ENCODE measurements around the gene SHKBP1. TPM values are rescaled to one million over a fixed set of nuclear protein-coding genes. Genes with fewer than 3 reads are reported as not detected.

Gene SHKBP1
- total RNA-seq, 2 experiments from 2014 or later = 139 to 140 TPM

Other genes starting within 250 kb of the SHKBP1 start
- gene C19orf47, start 228.5 kb upstream of the SHKBP1 start, total RNA-seq = 10 to 100 TPM; 21.4 to 21.8 TPM
- gene PLD3, start 228.2 kb upstream of the SHKBP1 start, total RNA-seq = 100 to 1,000 TPM; 104 to 109 TPM
- gene HIPK4, start 186.7 kb upstream of the SHKBP1 start, total RNA-seq = under 1 TPM in 1 of 2 experiments, not detected in 1; 0.11 TPM
- 1 to 10 TPM; 2.3 to 2.5 TPM for gene PRX, start 163.5 kb upstream of the SHKBP1 start, total RNA-seq
- gene SERTAD1, start 150.9 kb upstream of the SHKBP1 start, total RNA-seq = 1 to 10 TPM; 7.3 to 7.9 TPM
- 10 to 100 TPM; 12.9 to 13.5 TPM for gene SERTAD3, start 132.5 kb upstream of the SHKBP1 start, total RNA-seq
- gene BLVRB, start 111.1 kb upstream of the SHKBP1 start, total RNA-seq = 10 to 100 TPM; 20.4 to 21.5 TPM
- under 1 TPM; 0.39 to 0.40 TPM for gene SPTBN4, start 109.9 kb upstream of the SHKBP1 start, total RNA-seq
- 10 to 100 TPM; 83.3 to 94.0 TPM for gene LTBP4, start 24.5 kb downstream of the SHKBP1 start, total RNA-seq
- 10 to 100 TPM in 1 of 2 experiments, 1 to 10 TPM in 1; 9.9 to 11.7 TPM for gene NUMBL, start 113.8 kb downstream of the SHKBP1 start, total RNA-seq
- 10 to 100 TPM; 35.8 to 36.8 TPM for gene COQ8B, start 140.0 kb downstream of the SHKBP1 start, total RNA-seq
- gene ITPKC, start 140.2 kb downstream of the SHKBP1 start, total RNA-seq = 1 to 10 TPM; 7.1 TPM
- gene ACTMAP, start 173.6 kb downstream of the SHKBP1 start, total RNA-seq = 10 to 100 TPM; 13.5 to 15.6 TPM
- gene SNRPA, start 174.3 kb downstream of the SHKBP1 start, total RNA-seq = 100 to 1,000 TPM; 145 to 157 TPM
- gene MIA, start 198.6 kb downstream of the SHKBP1 start, total RNA-seq = 1 to 10 TPM; 3.0 TPM
- gene RAB4B, start 201.4 kb downstream of the SHKBP1 start, total RNA-seq = 10 to 100 TPM; 53.1 to 57.7 TPM
- 100 to 1,000 TPM; 158 to 159 TPM for gene EGLN2, start 222.3 kb downstream of the SHKBP1 start, total RNA-seq

Measured in activated naive CD8-positive, alpha-beta T cell treated with anti-CD3 and anti-CD28 coated beads, Interleukin-2, amount 10 ng/mL, durations not matched to agents 7 days and 5 days (primary cell).